Measurements from ENCODE around the gene WWC1.
"Not testable (repeated sequence)": the region's sequence is repeated elsewhere in the genome, so short reads cannot be mapped to it uniquely, and the experiment has no call there.

Gene WWC1

GRCh38 chr5:168286863-168287262 lies 4.6 kb upstream of the WWC1 start:
- not testable (repeated sequence) for DNase-seq

GRCh38 chr5:168287362-168287761 lies 4.1 kb upstream of the WWC1 start:
- no peak for DNase-seq

GRCh38 chr5:168288349-168289245 lies 2.8 kb upstream of the WWC1 start:
- no peak for DNase-seq

GRCh38 chr5:168290902-168291341 lies 523 bp upstream of the WWC1 start:
- DNase-seq: no peak

GRCh38 chr5:168291964-168292785 lies 730 bp downstream of the WWC1 start:
- no peak for DNase-seq

GRCh38 chr5:168292786-168293696 lies 1.6 kb downstream of the WWC1 start:
- DNase-seq: no peak

- DNase-seq: no peak
These were observed 4.2 kb downstream of the WWC1 start for GRCh38 chr5:168295574-168296201.

- no peak for DNase-seq
These were observed 5.2 kb downstream of the WWC1 start for GRCh38 chr5:168296682-168297081.

- DNase-seq: no peak
These were observed 7.5 kb downstream of the WWC1 start for GRCh38 chr5:168298949-168299348.

- no peak for DNase-seq
These were observed 7.9 kb downstream of the WWC1 start for GRCh38 chr5:168299372-168299771.

GRCh38 chr5:168300326-168301182 lies 9.1 kb downstream of the WWC1 start:
- no peak for DNase-seq

GRCh38 chr5:168301593-168302390 lies 10.3 kb downstream of the WWC1 start:
- no peak for DNase-seq

GRCh38 chr5:168302785-168303184 lies 11.3 kb downstream of the WWC1 start:
- no peak for DNase-seq

- no peak for DNase-seq
These were observed 12.1 kb downstream of the WWC1 start for GRCh38 chr5:168303393-168304025.

GRCh38 chr5:168304349-168304748 lies 12.9 kb downstream of the WWC1 start:
- no peak for DNase-seq

- no peak for DNase-seq
These were observed 13.8 kb downstream of the WWC1 start for GRCh38 chr5:168305281-168305680.

GRCh38 chr5:168307022-168307421 lies 15.6 kb downstream of the WWC1 start:
- no peak for DNase-seq

- DNase-seq: no peak
These were observed 16.6 kb downstream of the WWC1 start for GRCh38 chr5:168307925-168308584.

- no peak for DNase-seq
These were observed 17.6 kb downstream of the WWC1 start for GRCh38 chr5:168308976-168309598.
